ENCODE measurements around the gene CACNA1H.
A peak's percentile ranks its signal among the peaks of the same experiment; 100 is the strongest.
"Not testable (repeated sequence)": the region's sequence is repeated elsewhere in the genome, so short reads cannot be mapped to it uniquely, and the experiment has no call there.

Gene CACNA1H

GRCh38 chr16:1190789-1191188 is 37.9 kb downstream of the CACNA1H start:
- not testable (repeated sequence) for DNase-seq (ENCODE audit: low spot score)

GRCh38 chr16:1192384-1193073 is 39.6 kb downstream of the CACNA1H start:
- FAIRE-seq (no peak), DNase-seq (ENCODE audit: low spot score) (no peak)

More at GRCh38 chr16:1190789-1191188, 37.9 kb downstream of the CACNA1H start:
- FAIRE-seq: not testable (repeated sequence)

- DNase-seq (ENCODE audit: low spot score) (no peak), FAIRE-seq (no peak)
Measured at GRCh38 chr16:1193143-1193824, 40.4 kb downstream of the CACNA1H start.

DNA sequence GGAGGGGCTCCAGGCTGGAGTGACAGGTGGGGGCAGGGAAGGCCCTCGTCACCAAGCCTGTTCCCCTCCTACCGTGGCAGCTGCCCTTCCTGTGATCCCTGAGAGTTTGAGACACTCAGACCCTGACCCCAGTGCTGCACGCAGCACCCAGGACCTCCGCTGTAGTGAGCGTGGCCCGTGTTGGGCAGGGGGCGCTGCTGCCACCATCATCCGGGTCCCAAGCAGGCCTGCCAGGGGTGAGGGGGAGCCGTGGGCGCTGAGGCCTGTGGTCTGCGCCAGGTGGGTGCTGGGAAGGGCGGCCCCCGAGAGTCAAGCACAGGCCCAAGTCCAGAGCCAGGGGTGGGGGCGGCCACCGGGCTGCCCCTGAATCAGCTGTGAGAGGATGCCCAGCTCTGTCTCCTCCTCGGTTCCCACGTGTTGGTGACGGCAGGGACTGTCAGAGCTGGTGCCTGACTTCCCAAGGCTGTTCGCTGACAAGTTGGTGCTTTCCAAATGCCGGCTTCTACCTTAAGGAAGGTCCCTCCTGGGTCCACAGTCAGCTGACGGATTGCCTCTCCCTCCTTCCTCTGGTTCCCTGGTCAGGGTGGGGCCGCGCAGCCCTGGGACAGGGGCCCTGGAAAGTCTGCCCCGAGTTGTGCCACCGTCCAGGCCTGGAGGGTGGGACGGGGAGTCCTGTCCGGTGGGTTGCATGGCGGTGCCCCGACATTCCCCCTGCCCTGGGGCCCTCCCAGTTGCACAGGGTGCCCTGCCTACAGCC is 41.1 kb downstream of the CACNA1H start:
- no peak for DNase-seq (ENCODE audit: low spot score)

DNA sequence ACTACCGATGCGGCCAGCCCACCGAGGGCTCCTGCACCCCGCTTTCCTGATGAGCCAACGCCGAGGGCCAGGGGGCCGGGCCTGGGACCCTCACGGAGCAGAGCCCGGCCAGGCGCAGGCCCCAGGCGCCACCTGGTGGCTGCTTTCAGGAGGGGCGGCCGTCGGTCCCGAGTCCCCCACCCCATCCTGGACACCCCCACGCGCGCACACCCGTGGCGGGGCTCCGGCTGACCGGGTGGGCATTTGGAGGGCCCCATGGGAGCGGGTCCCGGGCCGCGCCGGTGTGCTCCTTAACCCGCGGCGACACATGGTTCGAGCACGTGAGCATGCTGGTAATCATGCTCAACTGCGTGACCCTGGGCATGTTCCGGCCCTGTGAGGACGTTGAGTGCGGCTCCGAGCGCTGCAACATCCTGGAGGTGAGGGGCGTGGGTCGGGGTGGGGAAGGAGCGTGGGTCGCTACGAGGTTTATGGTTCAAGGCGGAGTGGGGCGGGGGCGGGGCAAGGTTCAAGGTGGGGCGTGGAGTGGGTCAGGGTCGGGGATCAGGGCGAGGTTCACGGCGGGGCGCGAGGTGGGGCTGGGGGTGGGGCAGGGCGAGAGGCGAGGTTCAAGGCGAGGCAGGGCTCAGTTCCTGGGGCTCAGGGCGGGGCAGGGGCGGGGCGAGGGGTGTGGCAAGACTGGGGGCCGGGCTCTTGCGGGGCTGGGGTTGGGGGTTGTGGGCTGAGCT is 41.9 kb downstream of the CACNA1H start:
- DNase-seq (ENCODE audit: low spot score): peak; percentile 52
- FAIRE-seq: peak; percentile 66

More for the DNA sequence above, 41.1 kb downstream of the CACNA1H start:
- no peak for FAIRE-seq

DNA sequence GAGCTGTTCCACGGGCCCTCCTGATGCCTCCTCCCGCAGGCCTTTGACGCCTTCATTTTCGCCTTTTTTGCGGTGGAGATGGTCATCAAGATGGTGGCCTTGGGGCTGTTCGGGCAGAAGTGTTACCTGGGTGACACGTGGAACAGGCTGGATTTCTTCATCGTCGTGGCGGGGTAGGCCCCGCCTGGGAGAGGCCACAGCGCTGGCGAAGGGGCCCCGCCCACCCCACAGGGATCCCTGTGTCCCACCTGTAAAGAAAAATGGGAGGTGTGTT is 42.4 kb downstream of the CACNA1H start:
- DNase-seq (ENCODE audit: low spot score): no peak
- no peak for FAIRE-seq

- FAIRE-seq (no peak), DNase-seq (ENCODE audit: low spot score) (no peak)
Measured at GRCh38 chr16:1196494-1196893, 43.6 kb downstream of the CACNA1H start.

DNA sequence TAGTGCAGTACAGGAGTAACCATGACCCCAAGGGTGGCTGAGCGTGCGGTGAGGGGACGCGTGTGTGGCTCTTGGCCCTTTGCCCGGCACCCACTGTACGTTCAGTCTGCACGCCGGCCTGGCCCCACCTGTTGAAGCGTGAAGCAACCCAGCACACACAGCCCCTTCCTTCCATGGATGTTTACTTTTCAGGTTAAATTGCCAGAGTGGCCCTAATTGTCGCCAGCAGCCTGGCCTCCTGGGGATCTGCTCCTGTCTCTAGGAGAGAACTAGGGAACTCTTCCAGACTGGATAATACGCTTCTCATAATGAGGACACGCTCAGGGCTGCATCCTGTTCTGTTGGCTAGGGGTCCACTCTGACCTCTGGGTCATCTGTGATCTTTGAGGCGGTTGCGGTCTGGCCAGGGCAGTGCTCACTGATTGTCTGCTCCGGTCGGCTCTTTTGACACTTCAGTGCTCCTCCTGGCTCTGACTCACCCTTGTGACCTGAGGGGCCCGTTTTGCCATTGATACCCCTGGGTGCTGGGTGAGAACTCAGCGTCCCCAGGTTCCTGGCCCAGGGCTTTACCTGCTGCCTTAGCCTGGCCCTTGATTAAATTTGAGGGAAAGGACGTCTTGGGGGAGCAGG is 44.4 kb downstream of the CACNA1H start:
- DNase-seq (ENCODE audit: low spot score) (no peak), FAIRE-seq (peak; percentile 35)

GRCh38 chr16:1198194-1198593 is 45.3 kb downstream of the CACNA1H start:
- no peak for FAIRE-seq

GRCh38 chr16:1198671-1199346 is 45.9 kb downstream of the CACNA1H start:
- DNase-seq (ENCODE audit: low spot score): peak; percentile 45
- FAIRE-seq: peak; percentile 72

More at GRCh38 chr16:1198194-1198593, 45.3 kb downstream of the CACNA1H start:
- no peak for DNase-seq (ENCODE audit: low spot score)

DNA sequence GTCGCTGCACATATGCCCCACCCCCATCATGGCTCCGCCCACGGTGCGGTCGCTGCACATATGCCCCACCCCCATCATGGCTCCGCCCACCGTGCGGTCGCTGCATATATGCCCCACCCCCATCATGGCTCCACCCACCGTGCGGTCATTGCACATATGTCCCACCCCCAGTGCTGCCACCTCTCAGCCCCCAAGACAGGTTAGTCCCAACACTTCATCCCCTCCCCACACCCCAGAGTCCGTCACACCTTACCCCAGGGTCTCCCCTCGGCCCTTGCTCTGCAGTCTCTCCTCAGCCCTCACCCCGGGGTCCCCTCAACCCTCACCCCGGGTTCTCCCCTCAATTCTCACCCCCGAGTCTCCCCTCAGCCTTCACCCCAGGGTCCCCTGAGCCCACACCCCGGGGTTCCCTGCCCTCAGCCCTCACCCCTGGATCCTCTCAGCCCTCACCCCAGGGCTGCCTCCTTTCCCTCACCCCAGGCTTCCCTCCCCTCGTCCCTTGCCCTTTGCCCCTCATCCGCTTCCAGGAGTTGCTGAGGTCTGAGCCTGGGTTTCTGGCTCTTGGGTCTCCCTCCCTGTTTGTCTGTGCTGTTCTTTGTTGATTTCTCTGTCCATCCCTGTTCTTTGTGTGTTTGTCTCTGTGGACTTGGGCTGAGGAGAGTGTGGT is 46.6 kb downstream of the CACNA1H start:
- FAIRE-seq (no peak), DNase-seq (ENCODE audit: low spot score) (no peak)

DNA sequence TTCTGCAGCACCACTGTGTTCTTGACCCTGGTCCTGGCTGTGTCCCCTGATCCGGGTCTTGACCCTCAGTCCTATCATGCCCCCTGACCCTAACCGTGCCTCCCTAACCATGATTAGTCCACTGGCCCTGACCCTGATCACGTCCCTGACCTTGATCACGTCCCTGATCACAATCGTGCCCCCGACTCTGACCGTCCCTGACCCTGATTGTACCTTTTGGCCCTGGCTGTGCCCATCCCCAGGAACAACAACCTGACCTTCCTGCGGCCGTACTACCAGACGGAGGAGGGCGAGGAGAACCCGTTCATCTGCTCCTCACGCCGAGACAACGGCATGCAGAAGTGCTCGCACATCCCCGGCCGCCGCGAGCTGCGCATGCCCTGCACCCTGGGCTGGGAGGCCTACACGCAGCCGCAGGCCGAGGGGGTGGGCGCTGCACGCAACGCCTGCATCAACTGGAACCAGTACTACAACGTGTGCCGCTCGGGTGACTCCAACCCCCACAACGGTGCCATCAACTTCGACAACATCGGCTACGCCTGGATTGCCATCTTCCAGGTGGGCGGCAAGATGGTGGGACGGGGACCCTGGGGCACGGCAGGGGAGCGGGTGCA is 47.2 kb downstream of the CACNA1H start:
- FAIRE-seq (peak; percentile 67), DNase-seq (ENCODE audit: low spot score) (no peak)

DNA sequence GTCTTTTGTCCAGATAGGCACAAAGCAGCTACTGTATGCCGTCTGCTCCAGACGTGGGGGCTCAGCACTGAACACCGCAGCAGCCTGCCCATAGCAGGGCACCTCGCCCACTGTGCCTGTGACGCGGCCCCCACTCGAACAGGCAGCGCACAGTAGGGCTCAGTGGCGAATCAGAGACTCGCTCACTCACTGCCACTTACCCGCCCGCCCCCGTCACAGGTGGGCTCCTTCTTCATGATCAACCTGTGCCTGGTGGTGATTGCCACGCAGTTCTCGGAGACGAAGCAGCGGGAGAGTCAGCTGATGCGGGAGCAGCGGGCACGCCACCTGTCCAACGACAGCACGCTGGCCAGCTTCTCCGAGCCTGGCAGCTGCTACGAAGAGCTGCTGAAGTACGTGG is 48.5 kb downstream of the CACNA1H start:
- DNase-seq (ENCODE audit: low spot score) (no peak), FAIRE-seq (no peak)

GRCh38 chr16:1202274-1202673 is 49.4 kb downstream of the CACNA1H start:
- FAIRE-seq (no peak), DNase-seq (ENCODE audit: low spot score) (no peak)

- FAIRE-seq: no peak
Measured at GRCh38 chr16:1204933-1205332, 52.0 kb downstream of the CACNA1H start.

DNA sequence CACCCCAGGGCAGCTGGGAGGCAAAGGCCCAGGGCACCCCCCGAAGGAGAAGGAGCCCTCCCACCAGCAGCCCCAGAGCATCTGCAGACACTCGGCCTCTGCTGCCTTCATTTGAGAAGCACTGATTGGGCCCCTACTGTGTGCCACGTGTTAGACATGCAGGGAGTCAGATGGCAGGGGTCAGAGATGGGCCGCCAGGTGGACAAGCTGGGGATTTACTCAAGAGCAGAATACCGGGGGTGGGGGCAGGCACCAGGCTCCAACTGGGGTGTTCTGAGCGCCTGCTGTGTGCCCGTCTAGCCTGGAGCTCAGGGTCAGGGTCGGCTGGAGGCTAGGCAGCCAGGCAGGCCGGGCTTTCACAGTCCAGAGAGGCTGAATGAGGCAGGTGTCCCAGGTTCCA is 53.4 kb downstream of the CACNA1H start:
- no peak for FAIRE-seq
- no peak for DNase-seq (ENCODE audit: low spot score)

More at GRCh38 chr16:1204933-1205332, 52.0 kb downstream of the CACNA1H start:
- DNase-seq (ENCODE audit: low spot score): no peak

DNA sequence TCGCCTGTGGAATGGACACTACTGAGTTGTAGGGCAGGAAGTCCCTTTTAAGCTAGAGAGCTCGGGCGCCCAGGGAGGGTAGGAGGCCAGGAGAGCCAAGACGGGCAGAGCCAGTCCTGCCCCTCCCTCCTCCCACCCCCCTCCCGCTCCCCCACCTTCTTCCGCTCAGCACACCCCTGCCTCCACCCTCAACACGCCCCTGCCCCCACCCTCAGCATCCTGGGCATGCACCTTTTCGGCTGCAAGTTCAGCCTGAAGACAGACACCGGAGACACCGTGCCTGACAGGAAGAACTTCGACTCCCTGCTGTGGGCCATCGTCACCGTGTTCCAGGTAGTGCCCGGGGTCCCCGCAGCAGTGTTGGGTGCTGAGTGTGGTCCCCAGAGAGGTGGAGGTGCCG is 53.9 kb downstream of the CACNA1H start:
- FAIRE-seq (no peak), DNase-seq (ENCODE audit: low spot score) (no peak)

DNA sequence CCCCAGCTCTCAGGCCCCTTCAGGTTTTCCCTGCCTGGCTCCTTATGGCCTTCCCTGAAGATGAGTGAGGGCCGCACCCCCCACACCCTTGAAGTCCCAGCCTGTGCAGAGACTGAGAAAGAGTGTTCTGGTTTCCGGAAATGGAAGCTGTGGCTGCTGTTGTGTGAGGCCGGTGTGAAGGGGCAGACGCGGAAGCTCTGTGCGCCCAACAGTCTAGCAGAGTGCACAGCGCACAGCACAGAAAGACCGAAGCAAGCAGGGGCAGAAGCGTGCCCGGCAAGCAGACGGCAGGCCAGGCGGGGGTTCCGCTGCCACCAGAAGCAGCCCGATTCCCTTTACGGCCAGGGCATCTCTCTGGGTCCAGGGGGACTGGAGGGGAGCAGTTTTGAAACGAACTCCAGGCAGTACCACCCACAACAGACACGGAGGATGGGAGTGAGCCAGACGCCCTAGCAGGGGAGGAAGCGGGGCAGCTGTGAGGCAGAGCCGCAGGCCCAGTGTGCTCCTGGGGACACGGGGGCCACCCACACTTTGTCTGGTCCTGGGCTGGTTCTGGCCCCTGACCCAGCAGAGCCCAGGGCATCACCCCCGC is 55.4 kb downstream of the CACNA1H start:
- DNase-seq (ENCODE audit: low spot score): no peak
- no peak for FAIRE-seq

- no peak for DNase-seq (ENCODE audit: low spot score)
- no peak for FAIRE-seq
Measured at GRCh38 chr16:1209081-1209480, 56.2 kb downstream of the CACNA1H start.

All from urothelium cell line (cell line).